Right ventricle myocardium superior (tissue), 1 donor: Measurements from ENCODE around the gene TXNRD3. TPM values are rescaled to one million over a fixed set of nuclear protein-coding genes. Genes with fewer than 3 reads are reported as not detected.
A peak's percentile ranks its signal among the peaks of the same experiment; 100 is the strongest.

Source experiments
- ATAC-seq: fragments of 200-7000 bp; cut with Tn5 transposase; one replicate; pipeline ENCODE4 v1.9.1; 2020; ENCODE audit warnings: mild to moderate bottlenecking; ENCODE audit not compliant: poor library complexity
- DNase-seq: peaks from one replicate; pipeline ENCODE4 v3.0.0-alpha.2; 2020
- intact Hi-C: fragments of 100-400 bp; cut with DNase I; formaldehyde crosslinking; loops from one replicate; pipeline ENCODE4 v1.11.2; 2022
- total RNA-seq: library from RNA; stranded (reverse); fragmentation: NEBNext Ultra II Directional; extraction: Animal tissue kit (Norgen Biotek cat#: 25700); gene quantifications from one replicate; pipeline ENCODE4 v1.2.1, GENCODE V29; 2021
- donor health status: DM: no; HTN: yes; CAD: no; lungs with severe emphysema.

Gene TXNRD3
- total RNA-seq, 1 donor from 2014 or later, result 5.4 TPM

- DNase-seq, result no peak
- no peak for ATAC-seq
Observed at GRCh38 chr3:126677862-126678503, 23.1 kb upstream of the TXNRD3 start.

GRCh38 chr3:126676919-126677705, 22.2 kb upstream of the TXNRD3 start:
- ATAC-seq (no peak), DNase-seq (no peak)
- intact Hi-C loops, result loop anchor here (5.0 kb wide), 1 partner anchor 500 kb away; no protein-coding TSS in a partner anchor

More at GRCh38 chr3:126677862-126678503, 23.1 kb upstream of the TXNRD3 start:
- intact Hi-C loops, result loop anchor here (5.0 kb wide), 1 partner anchor 499 kb away; no protein-coding TSS in a partner anchor

GRCh38 chr3:126672741-126673140, 17.8 kb upstream of the TXNRD3 start:
- intact Hi-C loops, result no loop called here
- ATAC-seq (no peak), DNase-seq (no peak)

- intact Hi-C loops, result no loop called here
- ATAC-seq, result no peak
- no peak for DNase-seq
Observed at GRCh38 chr3:126672340-126672739, 17.4 kb upstream of the TXNRD3 start.

GRCh38 chr3:126671521-126671920, 16.6 kb upstream of the TXNRD3 start:
- intact Hi-C loops, result no loop called here
- ATAC-seq (no peak), DNase-seq (no peak)

- intact Hi-C loops, result no loop called here
- ATAC-seq (no peak), DNase-seq (no peak)
Observed at GRCh38 chr3:126668450-126669401, 13.8 kb upstream of the TXNRD3 start.

- intact Hi-C loops, result no loop called here
- ATAC-seq (no peak), DNase-seq (no peak)
Observed at GRCh38 chr3:126667631-126668449, 12.9 kb upstream of the TXNRD3 start.

- intact Hi-C loops, result no loop called here
- DNase-seq (no peak), ATAC-seq (no peak)
Observed at GRCh38 chr3:126666658-126667528, 12.0 kb upstream of the TXNRD3 start.

GRCh38 chr3:126665959-126666657, 11.2 kb upstream of the TXNRD3 start:
- intact Hi-C loops, result no loop called here
- ATAC-seq, result no peak
- no peak for DNase-seq

- intact Hi-C loops, result no loop called here
- no peak for DNase-seq
- ATAC-seq, result no peak
Observed at GRCh38 chr3:126665221-126665936, 10.5 kb upstream of the TXNRD3 start.

- ATAC-seq, result no peak
- no peak for DNase-seq
- intact Hi-C loops, result no loop called here
Observed at GRCh38 chr3:126664591-126665214, 9.8 kb upstream of the TXNRD3 start.

- ATAC-seq (no peak), DNase-seq (no peak)
- intact Hi-C loops, result no loop called here
Observed at GRCh38 chr3:126663750-126664149, 8.8 kb upstream of the TXNRD3 start.

- ATAC-seq (no peak), DNase-seq (no peak)
- intact Hi-C loops, result no loop called here
Observed at GRCh38 chr3:126663257-126663656, 8.3 kb upstream of the TXNRD3 start.

GRCh38 chr3:126661532-126662364, 6.8 kb upstream of the TXNRD3 start:
- no peak for DNase-seq
- intact Hi-C loops, result no loop called here
- peak; percentile 79 for ATAC-seq
